NK-92 treated with Interleukin-12 subunit alpha and Interleukin-12 subunit beta, amount 100 ng/mL, for 24 hours (cell line): ENCODE measurements around the gene CBX4.

Source experiments
- DNase-seq: peaks from one replicate; lab custom pipeline; 2025; lab: John Stamatoyannopoulos, UW

CBX4 gene

GRCh38 chr17:79829004-79829403 is 10.2 kb downstream of the CBX4 start:
- no peak for DNase-seq

GRCh38 chr17:79826841-79827578 is 12.2 kb downstream of the CBX4 start:
- no peak for DNase-seq

GRCh38 chr17:79826204-79826680 is 13.0 kb downstream of the CBX4 start:
- DNase-seq, result no peak

GRCh38 chr17:79825580-79825921 is 13.7 kb downstream of the CBX4 start:
- DNase-seq, result no peak

GRCh38 chr17:79824893-79825579 is 14.2 kb downstream of the CBX4 start:
- DNase-seq, result no peak

- DNase-seq, result no peak
Observed at GRCh38 chr17:79824234-79824633, 15.0 kb downstream of the CBX4 start.

GRCh38 chr17:79822583-79823124 is 16.6 kb downstream of the CBX4 start:
- no peak for DNase-seq

GRCh38 chr17:79821331-79822095 is 17.7 kb downstream of the CBX4 start:
- DNase-seq, result no peak

GRCh38 chr17:79820959-79821330 is 18.3 kb downstream of the CBX4 start:
- no peak for DNase-seq

GRCh38 chr17:79819534-79820276 is 19.5 kb downstream of the CBX4 start:
- DNase-seq, result no peak

GRCh38 chr17:79819085-79819484 is 20.2 kb downstream of the CBX4 start:
- no peak for DNase-seq

- no peak for DNase-seq
Observed at GRCh38 chr17:79818026-79818758, 21.0 kb downstream of the CBX4 start.

GRCh38 chr17:79815836-79816461 is 23.3 kb downstream of the CBX4 start:
- no peak for DNase-seq

- no peak for DNase-seq
Observed at GRCh38 chr17:79814974-79815835, 24.0 kb downstream of the CBX4 start.

- no peak for DNase-seq
Observed at GRCh38 chr17:79814127-79814973, 24.9 kb downstream of the CBX4 start.

GRCh38 chr17:79813297-79814126 is 25.7 kb downstream of the CBX4 start:
- DNase-seq, result no peak

GRCh38 chr17:79812353-79813258 is 26.6 kb downstream of the CBX4 start:
- no peak for DNase-seq
